Measurements from ENCODE around the gene STX1A.
"Not testable (repeated sequence)": the region's sequence is repeated elsewhere in the genome, so short reads cannot be mapped to it uniquely, and the experiment has no call there.

- TF ChIP-seq, protein P1, sequence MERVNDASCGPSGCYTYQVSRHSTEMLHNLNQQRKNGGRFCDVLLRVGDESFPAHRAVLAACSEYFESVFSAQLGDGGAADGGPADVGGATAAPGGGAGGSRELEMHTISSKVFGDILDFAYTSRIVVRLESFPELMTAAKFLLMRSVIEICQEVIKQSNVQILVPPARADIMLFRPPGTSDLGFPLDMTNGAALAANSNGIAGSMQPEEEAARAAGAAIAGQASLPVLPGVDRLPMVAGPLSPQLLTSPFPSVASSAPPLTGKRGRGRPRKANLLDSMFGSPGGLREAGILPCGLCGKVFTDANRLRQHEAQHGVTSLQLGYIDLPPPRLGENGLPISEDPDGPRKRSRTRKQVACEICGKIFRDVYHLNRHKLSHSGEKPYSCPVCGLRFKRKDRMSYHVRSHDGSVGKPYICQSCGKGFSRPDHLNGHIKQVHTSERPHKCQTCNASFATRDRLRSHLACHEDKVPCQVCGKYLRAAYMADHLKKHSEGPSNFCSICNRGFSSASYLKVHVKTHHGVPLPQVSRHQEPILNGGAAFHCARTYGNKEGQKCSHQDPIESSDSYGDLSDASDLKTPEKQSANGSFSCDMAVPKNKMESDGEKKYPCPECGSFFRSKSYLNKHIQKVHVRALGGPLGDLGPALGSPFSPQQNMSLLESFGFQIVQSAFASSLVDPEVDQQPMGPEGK (CRISPR knock-in tag; IDR thresholded peaks at IDR 0.05; ENCODE audit: borderline replicate concordance): not testable (repeated sequence)
- TF ChIP-seq, protein P2, sequence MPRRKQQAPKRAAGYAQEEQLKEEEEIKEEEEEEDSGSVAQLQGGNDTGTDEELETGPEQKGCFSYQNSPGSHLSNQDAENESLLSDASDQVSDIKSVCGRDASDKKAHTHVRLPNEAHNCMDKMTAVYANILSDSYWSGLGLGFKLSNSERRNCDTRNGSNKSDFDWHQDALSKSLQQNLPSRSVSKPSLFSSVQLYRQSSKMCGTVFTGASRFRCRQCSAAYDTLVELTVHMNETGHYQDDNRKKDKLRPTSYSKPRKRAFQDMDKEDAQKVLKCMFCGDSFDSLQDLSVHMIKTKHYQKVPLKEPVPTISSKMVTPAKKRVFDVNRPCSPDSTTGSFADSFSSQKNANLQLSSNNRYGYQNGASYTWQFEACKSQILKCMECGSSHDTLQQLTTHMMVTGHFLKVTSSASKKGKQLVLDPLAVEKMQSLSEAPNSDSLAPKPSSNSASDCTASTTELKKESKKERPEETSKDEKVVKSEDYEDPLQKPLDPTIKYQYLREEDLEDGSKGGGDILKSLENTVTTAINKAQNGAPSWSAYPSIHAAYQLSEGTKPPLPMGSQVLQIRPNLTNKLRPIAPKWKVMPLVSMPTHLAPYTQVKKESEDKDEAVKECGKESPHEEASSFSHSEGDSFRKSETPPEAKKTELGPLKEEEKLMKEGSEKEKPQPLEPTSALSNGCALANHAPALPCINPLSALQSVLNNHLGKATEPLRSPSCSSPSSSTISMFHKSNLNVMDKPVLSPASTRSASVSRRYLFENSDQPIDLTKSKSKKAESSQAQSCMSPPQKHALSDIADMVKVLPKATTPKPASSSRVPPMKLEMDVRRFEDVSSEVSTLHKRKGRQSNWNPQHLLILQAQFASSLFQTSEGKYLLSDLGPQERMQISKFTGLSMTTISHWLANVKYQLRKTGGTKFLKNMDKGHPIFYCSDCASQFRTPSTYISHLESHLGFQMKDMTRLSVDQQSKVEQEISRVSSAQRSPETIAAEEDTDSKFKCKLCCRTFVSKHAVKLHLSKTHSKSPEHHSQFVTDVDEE (CRISPR knock-in tag; IDR thresholded peaks at IDR 0.05): not testable (repeated sequence)
- TF ChIP-seq ZNF565 (CRISPR knock-in tag; conservative IDR thresholded peaks at IDR 0.05; ENCODE audit: low read depth); ZFP3 (CRISPR knock-in tag; IDR thresholded peaks at IDR 0.05); ARNTL (CRISPR knock-in tag; IDR thresholded peaks at IDR 0.05; ENCODE audit: borderline replicate concordance, low read depth); OSR1 (CRISPR knock-in tag; IDR thresholded peaks at IDR 0.05); ZNF8 (CRISPR knock-in tag; IDR thresholded peaks at IDR 0.05); ZC3H10 (CRISPR knock-in tag; IDR thresholded peaks at IDR 0.05); PPARA (CRISPR knock-in tag; IDR thresholded peaks at IDR 0.05; ENCODE audit: borderline replicate concordance); BACH2 (CRISPR knock-in tag; IDR thresholded peaks at IDR 0.05; ENCODE audit: borderline replicate concordance); RARB (CRISPR knock-in tag; IDR thresholded peaks at IDR 0.05); ZFP30 (CRISPR knock-in tag; IDR thresholded peaks at IDR 0.05); ISL1 (CRISPR knock-in tag; IDR thresholded peaks at IDR 0.05); ESRRG (CRISPR knock-in tag; IDR thresholded peaks at IDR 0.05): not testable (repeated sequence)
These were observed 58.9 kb downstream of the STX1A start for GRCh38 chr7:73660594-73660993.

Data from SK-N-SH treated with all-trans-retinoic acid at 6 μM for 48 hours (cell line).